GM12801 (cell line): ENCODE results near the gene HOMER3.

Experiments
- TF ChIP-seq, protein P1 (sequence below): IDR thresholded peaks from one replicate; pipeline ENCODE4 v1.5.1; 2011; ENCODE audit warnings: control low read depth; ENCODE audit not compliant: insufficient read length; ENCODE audit errors: extremely low read depth

Gene HOMER3

DNA sequence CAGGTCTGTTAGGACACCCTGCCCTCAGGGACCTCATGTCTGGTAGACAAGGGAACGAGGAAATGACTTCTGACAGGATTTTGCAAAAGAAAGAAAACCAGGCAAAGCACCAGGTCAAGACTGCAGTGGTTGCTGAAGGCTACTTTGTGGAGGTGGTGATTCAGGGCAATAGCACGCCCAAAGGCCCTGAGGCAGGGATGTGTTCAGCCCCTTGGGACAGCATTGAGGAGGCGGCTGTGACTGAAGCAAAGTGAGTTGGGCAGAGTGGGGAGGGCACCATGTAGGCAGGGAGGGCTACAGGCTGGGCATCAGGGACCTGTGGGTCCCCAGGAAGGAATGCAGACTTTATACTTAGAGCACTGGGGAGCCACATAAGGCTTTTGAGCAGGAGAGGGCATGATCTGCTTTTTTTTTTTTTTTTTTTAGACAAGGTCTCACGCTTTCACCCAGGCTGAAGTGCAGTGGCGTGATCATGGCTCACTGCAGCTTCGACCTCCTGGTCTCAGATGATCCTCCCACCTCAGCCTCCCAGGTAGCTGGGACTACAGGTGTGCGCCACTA lies 10.8 kb upstream of the HOMER3 start:
- TF ChIP-seq, protein P1, sequence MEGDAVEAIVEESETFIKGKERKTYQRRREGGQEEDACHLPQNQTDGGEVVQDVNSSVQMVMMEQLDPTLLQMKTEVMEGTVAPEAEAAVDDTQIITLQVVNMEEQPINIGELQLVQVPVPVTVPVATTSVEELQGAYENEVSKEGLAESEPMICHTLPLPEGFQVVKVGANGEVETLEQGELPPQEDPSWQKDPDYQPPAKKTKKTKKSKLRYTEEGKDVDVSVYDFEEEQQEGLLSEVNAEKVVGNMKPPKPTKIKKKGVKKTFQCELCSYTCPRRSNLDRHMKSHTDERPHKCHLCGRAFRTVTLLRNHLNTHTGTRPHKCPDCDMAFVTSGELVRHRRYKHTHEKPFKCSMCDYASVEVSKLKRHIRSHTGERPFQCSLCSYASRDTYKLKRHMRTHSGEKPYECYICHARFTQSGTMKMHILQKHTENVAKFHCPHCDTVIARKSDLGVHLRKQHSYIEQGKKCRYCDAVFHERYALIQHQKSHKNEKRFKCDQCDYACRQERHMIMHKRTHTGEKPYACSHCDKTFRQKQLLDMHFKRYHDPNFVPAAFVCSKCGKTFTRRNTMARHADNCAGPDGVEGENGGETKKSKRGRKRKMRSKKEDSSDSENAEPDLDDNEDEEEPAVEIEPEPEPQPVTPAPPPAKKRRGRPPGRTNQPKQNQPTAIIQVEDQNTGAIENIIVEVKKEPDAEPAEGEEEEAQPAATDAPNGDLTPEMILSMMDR, result no peak

DNA sequence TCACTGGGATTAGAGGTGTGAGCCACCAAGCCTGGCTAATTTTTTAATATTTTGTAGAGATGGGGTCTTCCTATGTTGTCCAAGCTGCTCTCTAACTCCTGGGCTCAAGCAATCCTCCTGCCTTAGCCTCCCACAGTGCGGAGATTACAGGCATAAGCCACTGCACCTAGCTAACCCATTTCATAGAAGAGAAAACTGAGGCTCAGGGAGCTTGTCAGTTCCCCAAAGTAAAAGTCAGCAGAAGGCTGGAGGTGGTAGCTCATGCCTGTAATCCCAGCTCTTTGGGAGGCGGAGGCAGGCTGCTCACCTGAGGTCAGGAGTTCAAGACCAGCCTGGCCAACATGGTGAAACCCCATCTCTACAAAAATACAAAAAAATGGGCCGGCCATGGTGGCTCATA lies 8.8 kb upstream of the HOMER3 start:
- TF ChIP-seq, protein P1, result no peak

DNA sequence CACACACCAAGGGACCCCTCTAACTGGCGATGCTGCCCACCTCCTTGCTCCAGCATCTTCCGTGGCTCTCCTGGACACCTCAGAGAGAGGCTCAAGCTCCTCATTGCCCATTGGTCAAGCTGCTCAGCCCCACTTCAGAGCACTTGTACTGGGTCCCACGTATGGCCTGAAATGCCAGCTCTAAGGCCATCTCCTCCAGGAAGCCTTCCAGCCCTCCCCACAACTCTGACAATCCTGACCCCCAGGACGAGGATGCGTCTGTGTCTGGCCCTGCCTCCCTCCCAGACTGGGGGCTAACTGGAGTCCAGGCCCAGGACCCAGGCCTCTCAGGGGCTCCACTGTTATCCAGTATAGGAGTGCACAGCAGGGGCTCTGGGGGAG lies 7.9 kb upstream of the HOMER3 start:
- TF ChIP-seq, protein P1, result no peak

DNA sequence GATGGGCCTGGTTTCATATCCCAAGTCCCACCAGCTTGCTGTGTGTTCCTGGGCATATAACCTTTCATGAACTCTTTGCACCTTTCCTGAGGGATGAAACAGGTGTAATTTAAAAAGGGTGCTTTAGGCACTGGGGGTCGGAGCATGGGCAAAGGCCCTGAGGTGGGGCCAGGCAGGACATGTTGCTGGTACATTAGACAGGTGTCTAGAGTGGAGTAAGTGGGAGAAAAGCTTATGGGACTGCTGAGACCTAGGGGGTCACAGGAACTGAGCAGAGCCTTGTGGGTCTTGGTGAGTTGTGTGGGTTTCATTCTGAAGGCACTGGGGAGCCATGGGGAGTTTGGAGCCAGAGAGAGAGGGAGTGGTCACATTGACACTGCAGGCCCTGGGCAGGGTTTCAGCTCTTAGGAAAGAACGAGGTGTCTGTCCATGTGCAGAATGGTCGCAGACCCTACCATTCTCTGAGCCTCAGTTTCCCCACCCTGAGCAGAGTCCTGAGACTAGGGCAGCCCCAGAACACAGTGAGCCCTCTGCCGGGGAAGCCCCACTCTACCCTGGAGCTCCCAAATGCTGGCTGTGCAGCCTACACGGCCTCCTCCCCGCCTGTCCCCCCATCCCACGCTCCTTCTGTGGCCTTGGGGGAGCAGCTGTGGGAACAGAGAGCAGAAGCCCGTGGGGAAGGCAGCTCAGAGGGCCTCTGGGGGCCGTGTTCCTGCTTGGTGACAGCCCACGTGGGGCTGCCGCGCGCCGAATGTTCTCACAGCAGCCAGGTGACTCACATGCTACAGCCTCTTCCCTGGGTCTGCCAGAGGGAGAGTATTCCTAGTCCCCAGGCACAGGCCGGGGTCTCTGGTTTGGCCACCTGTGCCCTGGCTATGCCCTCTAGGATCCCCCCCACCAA lies 7.3 kb upstream of the HOMER3 start:
- TF ChIP-seq, protein P1, result no peak

DNA sequence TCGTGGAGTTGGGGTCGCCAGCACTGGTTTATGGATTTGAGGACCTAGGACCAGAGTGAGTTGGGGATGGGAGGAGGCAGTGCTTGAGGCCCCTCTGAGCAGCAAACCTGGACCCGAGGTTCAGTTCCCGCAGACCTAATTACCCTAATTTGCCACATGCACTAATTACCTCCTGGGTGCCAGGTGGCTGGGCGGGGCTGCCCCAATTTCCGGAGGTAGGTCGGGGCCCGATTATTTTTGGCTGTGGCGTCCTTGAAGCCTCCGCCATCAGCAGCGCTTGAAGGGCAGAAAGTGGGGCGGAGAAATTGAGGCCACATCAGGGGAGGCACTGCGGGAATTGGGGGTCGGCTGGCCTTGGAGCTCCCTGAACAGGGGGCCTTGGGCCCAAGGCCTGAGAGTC lies 5.9 kb upstream of the HOMER3 start:
- TF ChIP-seq, protein P1, result no peak

DNA sequence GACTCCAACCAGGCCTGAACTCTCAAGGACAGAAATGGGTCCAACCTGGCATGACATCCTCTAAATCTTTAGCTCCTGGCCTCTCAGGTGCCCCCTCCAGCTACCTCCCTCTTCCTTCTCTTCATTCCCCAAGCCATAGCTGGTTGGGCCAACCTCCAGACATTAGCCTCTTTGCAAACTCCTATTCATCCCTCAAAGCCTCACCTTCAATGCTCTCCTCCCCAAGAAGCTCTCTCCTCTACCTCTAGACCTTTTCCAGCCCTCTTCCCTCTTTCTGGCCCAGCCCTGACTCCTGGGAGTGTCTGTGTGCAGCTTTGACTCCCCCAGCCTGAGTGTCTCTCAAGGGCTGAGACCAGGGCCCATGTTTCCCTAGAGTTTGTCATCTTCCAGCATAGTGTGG lies 5.3 kb upstream of the HOMER3 start:
- TF ChIP-seq, protein P1, result no peak

DNA sequence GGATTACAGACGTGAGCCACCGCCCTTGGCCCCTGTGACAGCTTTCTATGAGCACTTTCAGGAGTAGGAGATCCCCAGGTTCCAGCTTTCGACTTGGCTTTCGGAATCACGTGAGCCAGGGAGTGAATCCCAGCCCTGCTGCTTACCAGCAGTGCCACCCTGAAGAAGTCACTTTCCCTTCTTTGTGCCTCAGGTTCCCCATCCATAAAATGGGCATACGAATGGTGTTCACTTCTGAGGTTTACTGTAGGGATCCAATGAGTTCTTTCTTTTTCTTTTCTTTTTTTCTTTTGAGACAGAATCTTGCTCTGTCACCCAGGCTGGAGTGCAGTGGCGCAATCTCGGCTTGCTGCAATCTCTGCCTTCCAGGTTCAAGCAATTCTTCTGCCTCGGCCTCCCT lies 4.3 kb upstream of the HOMER3 start:
- TF ChIP-seq, protein P1, result no peak
